Measurements from ENCODE around the gene SLC38A1. TPM values are rescaled to one million over a fixed set of nuclear protein-coding genes. Genes with fewer than 3 reads are reported as not detected.
"Not testable (repeated sequence)": the region's sequence is repeated elsewhere in the genome, so short reads cannot be mapped to it uniquely, and the experiment has no call there.

The SLC38A1 gene
- polyA plus RNA-seq, 6 donors from 2014 or later: 282 to 432 (median 343) TPM

GRCh38 chr12:46207644-46208043 lies 61.2 kb downstream of the SLC38A1 start:
- peak; percentile 76 to 77 for ATAC-seq (ENCODE audit: low read depth in 2 of 2)
- Mint-ChIP-seq H3K4me3 (peak overlapping the region; percentile 64 to 87 (median 76)), H3K9me3 (no peaks in the 10 kb centered on the region), H3K36me3 (peaks cover 36 to 44% of the 10 kb centered on the region in 2 donors), H3K4me1 (peaks cover 51 to 80% (median 64%) of the 10 kb centered on the region in 3 donors), H3K27ac (peak overlapping the region; percentile 79 to 98 (median 97)), H3K27me3 (no peaks in the 10 kb centered on the region)
- peak; percentile 67 for DNase-seq

- no peaks in the 10 kb centered on the region for H3K9me3 Mint-ChIP-seq
- DNase-seq: no peak
- H3K4me1 Mint-ChIP-seq: peaks cover 40 to 68% (median 52%) of the 10 kb centered on the region in 3 donors
- peak overlapping the region in 2 of 8 donors; percentile 2 to 74 for H3K4me3 Mint-ChIP-seq
- no peak for ATAC-seq (ENCODE audit: low read depth in 2 of 2)
- H3K27ac Mint-ChIP-seq: peak overlapping the region in 4 of 6 donors; percentile 79 to 98 (median 97)
- H3K36me3 Mint-ChIP-seq: peaks cover 25 to 41% of the 10 kb centered on the region in 2 donors
- H3K27me3 Mint-ChIP-seq: no peaks in the 10 kb centered on the region
Measured at GRCh38 chr12:46206471-46206870, 62.4 kb downstream of the SLC38A1 start.

- H3K4me3 Mint-ChIP-seq: no peak overlapping the region
- ATAC-seq (ENCODE audit: low read depth in 2 of 2) (no peak), DNase-seq (no peak)
- H3K4me1 Mint-ChIP-seq: peaks cover 30 to 56% (median 41%) of the 10 kb centered on the region in 3 donors
- H3K27me3 Mint-ChIP-seq: no peaks in the 10 kb centered on the region
- peaks cover 23 to 37% of the 10 kb centered on the region in 2 donors for H3K36me3 Mint-ChIP-seq
- peak overlapping the region in 5 of 6 donors; percentile 41 to 97 (median 57) for H3K27ac Mint-ChIP-seq
- no peaks in the 10 kb centered on the region for H3K9me3 Mint-ChIP-seq
Measured at GRCh38 chr12:46205294-46205693, 63.5 kb downstream of the SLC38A1 start.

GRCh38 chr12:46201284-46201789 lies 67.5 kb downstream of the SLC38A1 start:
- no peak overlapping the region for H3K4me3 Mint-ChIP-seq
- H3K27ac Mint-ChIP-seq: peak overlapping the region in 5 of 6 donors; percentile 10 to 87 (median 19)
- no peaks in the 10 kb centered on the region for H3K27me3 Mint-ChIP-seq
- ATAC-seq (ENCODE audit: low read depth in 2 of 2) (no peak), DNase-seq (no peak)
- peaks cover 30 to 33% of the 10 kb centered on the region in 2 donors for H3K36me3 Mint-ChIP-seq
- no peaks in the 10 kb centered on the region for H3K9me3 Mint-ChIP-seq
- peaks cover 3 to 17% (median 15%) of the 10 kb centered on the region in 3 donors for H3K4me1 Mint-ChIP-seq

GRCh38 chr12:46200551-46200950 lies 68.3 kb downstream of the SLC38A1 start:
- Mint-ChIP-seq H3K27ac (no peak overlapping the region), H3K4me3 (no peak overlapping the region), H3K9me3 (no peaks in the 10 kb centered on the region), H3K36me3 (peaks cover 38% of the 10 kb centered on the region in 2 donors), H3K27me3 (no peaks in the 10 kb centered on the region), H3K4me1 (peaks cover 0 to 11% (median 7%) of the 10 kb centered on the region in 3 donors)
- ATAC-seq (ENCODE audit: low read depth in 2 of 2) (no peak), DNase-seq (no peak)

- peaks cover 0 to 4% (median 0%) of the 10 kb centered on the region in 7 donors for H3K9me3 Mint-ChIP-seq
- peak overlapping the region in 2 of 6 donors; percentile 24 to 59 for H3K27ac Mint-ChIP-seq
- peaks cover 3 to 16% (median 9%) of the 10 kb centered on the region in 3 donors for H3K4me1 Mint-ChIP-seq
- no peak overlapping the region for H3K4me3 Mint-ChIP-seq
- no peaks in the 10 kb centered on the region for H3K27me3 Mint-ChIP-seq
- no peak for DNase-seq
- no peak for ATAC-seq (ENCODE audit: low read depth in 2 of 2)
- peaks cover 37 to 41% of the 10 kb centered on the region in 2 donors for H3K36me3 Mint-ChIP-seq
Measured at GRCh38 chr12:46198913-46199312, 69.9 kb downstream of the SLC38A1 start.

GRCh38 chr12:46197883-46198282 lies 71.0 kb downstream of the SLC38A1 start:
- no peak overlapping the region for H3K4me3 Mint-ChIP-seq
- peaks cover 0 to 4% (median 0%) of the 10 kb centered on the region in 7 donors for H3K9me3 Mint-ChIP-seq
- no peak for ATAC-seq (ENCODE audit: low read depth in 2 of 2)
- no peaks in the 10 kb centered on the region for H3K27me3 Mint-ChIP-seq
- DNase-seq: no peak
- peak overlapping the region in 1 of 6 donors; percentile 49 for H3K27ac Mint-ChIP-seq
- peaks cover 8 to 26% (median 18%) of the 10 kb centered on the region in 3 donors for H3K4me1 Mint-ChIP-seq
- H3K36me3 Mint-ChIP-seq: peaks cover 41 to 49% of the 10 kb centered on the region in 2 donors

GRCh38 chr12:46190533-46190932 lies 78.3 kb downstream of the SLC38A1 start:
- not testable (repeated sequence) for ATAC-seq (ENCODE audit: low read depth in 2 of 2); H3K4me3 Mint-ChIP-seq; DNase-seq; H3K27me3 Mint-ChIP-seq
- H3K4me1 Mint-ChIP-seq: peaks cover 47 to 76% (median 67%) of the 10 kb centered on the region in 3 donors
- peak overlapping the region in 5 of 6 donors; percentile 60 to 92 (median 67) for H3K27ac Mint-ChIP-seq
- peaks cover 0 to 12% (median 5%) of the 10 kb centered on the region in 7 donors for H3K9me3 Mint-ChIP-seq
- peaks cover 34 to 44% of the 10 kb centered on the region in 2 donors for H3K36me3 Mint-ChIP-seq

- H3K4me1 Mint-ChIP-seq: peaks cover 51 to 94% (median 70%) of the 10 kb centered on the region in 3 donors
- H3K9me3 Mint-ChIP-seq: peaks cover 0 to 12% (median 5%) of the 10 kb centered on the region in 7 donors
- H3K27ac Mint-ChIP-seq: peak overlapping the region in 5 of 6 donors; percentile 4 to 94 (median 50)
- no peak overlapping the region for H3K4me3 Mint-ChIP-seq
- H3K36me3 Mint-ChIP-seq: peaks cover 16 to 31% of the 10 kb centered on the region in 2 donors
- ATAC-seq (ENCODE audit: low read depth in 2 of 2) (no peak), DNase-seq (no peak)
- no peaks in the 10 kb centered on the region for H3K27me3 Mint-ChIP-seq
Measured at GRCh38 chr12:46188170-46188569, 80.7 kb downstream of the SLC38A1 start.

- Mint-ChIP-seq H3K27me3 (no peaks in the 10 kb centered on the region), H3K27ac (peak overlapping the region; percentile 83 to 95 (median 91)), H3K9me3 (peaks cover 0 to 11% (median 5%) of the 10 kb centered on the region in 7 donors), H3K4me1 (peaks cover 52 to 92% (median 66%) of the 10 kb centered on the region in 3 donors), H3K36me3 (peaks cover 11 to 28% of the 10 kb centered on the region in 2 donors), H3K4me3 (peak overlapping the region in 1 of 8 donors; percentile 10)
- DNase-seq: no peak
- peak; percentile 44 to 58 for ATAC-seq (ENCODE audit: low read depth in 2 of 2)
Measured at GRCh38 chr12:46187023-46187422, 81.8 kb downstream of the SLC38A1 start.

- Mint-ChIP-seq H3K4me3 (peak overlapping the region in 5 of 8 donors; percentile 16 to 50 (median 40)), H3K4me1 (peaks cover 55 to 92% (median 66%) of the 10 kb centered on the region in 3 donors), H3K27ac (peak overlapping the region; percentile 15 to 94 (median 82)), H3K27me3 (no peaks in the 10 kb centered on the region), H3K9me3 (peaks cover 0 to 2% (median 0%) of the 10 kb centered on the region in 7 donors), H3K36me3 (peaks cover 3 to 24% of the 10 kb centered on the region in 2 donors)
- DNase-seq (no peak), ATAC-seq (ENCODE audit: low read depth in 2 of 2) (no peak)
Measured at GRCh38 chr12:46186088-46186487, 82.8 kb downstream of the SLC38A1 start.

- peak overlapping the region; percentile 80 to 94 (median 93) for H3K27ac Mint-ChIP-seq
- peak overlapping the region in 6 of 8 donors; percentile 16 to 83 (median 48) for H3K4me3 Mint-ChIP-seq
- peaks cover 0 to 23% of the 10 kb centered on the region in 2 donors for H3K36me3 Mint-ChIP-seq
- H3K4me1 Mint-ChIP-seq: peaks cover 55 to 91% (median 65%) of the 10 kb centered on the region in 3 donors
- H3K9me3 Mint-ChIP-seq: peaks cover 0 to 2% (median 0%) of the 10 kb centered on the region in 7 donors
- ATAC-seq (ENCODE audit: low read depth in 2 of 2): no peak
- no peak for DNase-seq
- H3K27me3 Mint-ChIP-seq: no peaks in the 10 kb centered on the region
Measured at GRCh38 chr12:46185686-46186085, 83.2 kb downstream of the SLC38A1 start.

- DNase-seq (no peak), ATAC-seq (ENCODE audit: low read depth in 2 of 2) (peak; percentile 22 to 29)
- peaks cover 0 to 21% of the 10 kb centered on the region in 2 donors for H3K36me3 Mint-ChIP-seq
- H3K4me3 Mint-ChIP-seq: peak overlapping the region; percentile 23 to 85 (median 62)
- H3K9me3 Mint-ChIP-seq: peaks cover 0 to under 1% (median 0%) of the 10 kb centered on the region in 7 donors
- H3K27ac Mint-ChIP-seq: peak overlapping the region; percentile 54 to 94 (median 94)
- H3K4me1 Mint-ChIP-seq: peaks cover 58 to 91% (median 69%) of the 10 kb centered on the region in 3 donors
- H3K27me3 Mint-ChIP-seq: no peaks in the 10 kb centered on the region
Measured at GRCh38 chr12:46184798-46185595, 83.8 kb downstream of the SLC38A1 start.
